Endothelial cell of umbilical vein (primary cell): ENCODE measurements around the gene CACNA1C. TPM values are rescaled to one million over a fixed set of nuclear protein-coding genes. Genes with fewer than 3 reads are reported as not detected.

ENCODE experiments used
- BruUV-seq: library from RNA; stranded (reverse); fragments of 400-500 nt; replicated peaks from 2 replicates; lab custom pipeline; 2021; lab: Mats Ljungman, UMichigan
- CTCF ChIA-PET: fragments of 300-600, 350-600 bp; sonication (Branson Sonifier 250); formaldehyde crosslinking; loops from one replicate; lab custom pipeline; 2021; ENCODE audit warnings: antibody characterized with exemption, inconsistent platforms; lab: Charles Lee
- POLR2A ChIA-PET: fragments of 300-600, 350-600 bp; sonication (Branson Sonifier 250); formaldehyde crosslinking; loops from one replicate; lab custom pipeline; 2021; ENCODE audit warnings: antibody characterized with exemption, inconsistent platforms; lab: Charles Lee
- DNase-seq: peaks from one replicate; pipeline ENCODE4 v3.0.0-alpha.2; 2011; ENCODE audit warnings: low read depth, low spot score
- FAIRE-seq: peaks from 2 replicates; lab custom pipeline; 2011; peaks lifted over from hg19 to GRCh38; lab: Jason Lieb, UNC
- H2AFZ ChIP-seq: 2 replicates; pipeline ENCODE4 v1.6.0; 2012; ENCODE audit warnings: low read depth, low read length, control low read depth, inconsistent platforms
- H3K27ac ChIP-seq: 2 replicates; pipeline ENCODE4 v1.5.1; 2011; ENCODE audit warnings: low read depth, mild to moderate bottlenecking, control low read depth, low read length, moderate library complexity; ENCODE audit not compliant: insufficient read depth
- H3K27me3 ChIP-seq, 2 experiments: 2 replicates each; pipeline versions ENCODE4 v1.6.0 to v1.6.1; 2011; ENCODE audit warnings: low read length in 2 of 2, mixed read lengths in 1 of 2; ENCODE audit not compliant: control insufficient read depth in 2 of 2, insufficient read depth in 2 of 2
- H3K36me3 ChIP-seq, 2 experiments: 2 replicates in 1 of 2; 3 replicates in 1 of 2; pipeline ENCODE4 v1.5.1; 2011; ENCODE audit warnings: low read length in 2 of 2, mild to moderate bottlenecking in 1 of 2, moderate library complexity in 1 of 2; ENCODE audit not compliant: control insufficient read depth in 2 of 2, insufficient read depth in 2 of 2; ENCODE audit errors: extremely low read depth in 1 of 2
- H3K4me1 ChIP-seq: 3 replicates; pipeline ENCODE4 v1.5.1; 2011; ENCODE audit warnings: mild to moderate bottlenecking, low read length; ENCODE audit not compliant: control insufficient read depth, insufficient read depth; ENCODE audit errors: extremely low read depth
- H3K4me2 ChIP-seq: 2 replicates; pipeline ENCODE4 v1.6.1; 2011; ENCODE audit warnings: low read length, control low read depth, mixed read lengths; ENCODE audit not compliant: insufficient read depth
- H3K4me3 ChIP-seq, 3 experiments: fragments of 200-600 bp in 1 of 3; sonication (generic), shearing (Covaris generic) in 1 of 3; replicated peaks in 1 of 3; 2 replicates each; pipeline ENCODE4 v1.5.1; 2011 to 2016; ENCODE audit warnings: control low read depth in 3 of 3, low read length in 3 of 3, mild to moderate bottlenecking in 2 of 3, inconsistent platforms in 1 of 3, low read depth in 1 of 3, moderate library complexity in 1 of 3; ENCODE audit not compliant: insufficient read depth in 1 of 3
- H3K79me2 ChIP-seq: 2 replicates; pipeline ENCODE4 v1.6.0; 2012; ENCODE audit warnings: low read length, inconsistent platforms; ENCODE audit not compliant: control insufficient read depth, insufficient read depth
- H3K9ac ChIP-seq: replicated peaks from 2 replicates; pipeline ENCODE3; 2011; ENCODE audit warnings: low read length, control low read depth; ENCODE audit not compliant: insufficient read depth; ENCODE audit errors: extremely low read depth
- H3K9me1 ChIP-seq: replicated peaks from 3 replicates; pipeline ENCODE4 v1.6.0; 2011; ENCODE audit warnings: mild to moderate bottlenecking, low read length; ENCODE audit not compliant: control insufficient read depth, insufficient read depth; ENCODE audit errors: extremely low read depth
- H3K9me3 ChIP-seq: replicated peaks from 2 replicates; pipeline ENCODE4 v1.5.1; 2012; ENCODE audit warnings: low read length, inconsistent platforms; ENCODE audit not compliant: control insufficient read depth, insufficient read depth
- H4K20me1 ChIP-seq: replicated peaks from 2 replicates; pipeline ENCODE3; 2011; ENCODE audit warnings: mild to moderate bottlenecking, low read length; ENCODE audit not compliant: control insufficient read depth, insufficient read depth; ENCODE audit errors: extremely low read depth
- CTCF ChIP-seq, 2 donors: IDR thresholded peaks; 1 replicate in 1 of 2; 2 replicates in 1 of 2; pipeline ENCODE4 v1.5.1; 2011; ENCODE audit warnings: low read length in 2 of 2, mild to moderate bottlenecking in 2 of 2, moderate library complexity in 2 of 2, control low read depth in 1 of 2, inconsistent platforms in 1 of 2, low read depth in 1 of 2; ENCODE audit not compliant: insufficient read depth in 1 of 2; ENCODE audit errors: extremely low read depth in 1 of 2
- EZH2 ChIP-seq: IDR thresholded peaks from 2 replicates; pipeline ENCODE4 v1.6.1; 2012; ENCODE audit warnings: borderline replicate concordance, low read depth, mild to moderate bottlenecking, moderate library complexity, low read length, inconsistent platforms; ENCODE audit not compliant: severe bottlenecking
- FOS ChIP-seq: IDR thresholded peaks from 2 replicates; pipeline ENCODE4 v1.6.1; 2011; ENCODE audit warnings: mild to moderate bottlenecking, low read length, moderate library complexity, borderline replicate concordance; ENCODE audit not compliant: insufficient read depth
- GATA2 ChIP-seq: IDR thresholded peaks from 2 replicates; pipeline ENCODE4 v1.7.0; 2011; ENCODE audit warnings: low read depth, mild to moderate bottlenecking, moderate library complexity, mixed read lengths, low read length; ENCODE audit not compliant: insufficient read length, insufficient read depth
- JUN ChIP-seq: IDR thresholded peaks from 2 replicates; pipeline ENCODE4 v1.6.1; 2011; ENCODE audit warnings: borderline replicate concordance, low read depth; ENCODE audit not compliant: insufficient read length, insufficient read depth
- MAX ChIP-seq: IDR thresholded peaks from 2 replicates; pipeline ENCODE4 v1.6.1; 2011; ENCODE audit not compliant: insufficient read depth, insufficient read length
- MYC ChIP-seq: IDR thresholded peaks from one replicate; pipeline ENCODE4 v1.6.1; 2011; ENCODE audit warnings: mild to moderate bottlenecking, low read depth, low read length
- POLR2A ChIP-seq: IDR thresholded peaks from 2 replicates; pipeline ENCODE4 v1.6.1; 2012; ENCODE audit warnings: low read depth, mild to moderate bottlenecking, control low read depth, low read length
- POLR2AphosphoS5 ChIP-seq: IDR thresholded peaks from 2 replicates; pipeline ENCODE4 v1.6.1; 2012; ENCODE audit warnings: low read depth, mild to moderate bottlenecking, control low read depth, low read length, moderate library complexity; ENCODE audit not compliant: insufficient read depth
- dilution Hi-C: fragments of 300-500 bp; cut with MboI; formaldehyde crosslinking; loops from one replicate; pipeline ENCODE4 v1.15.0; 2019; ENCODE audit warnings: low sequenced_read_pairs; ENCODE audit not compliant: extremely low pct_ligation_motif_present
- intact Hi-C: fragments of 100-400 bp; cut with micrococcal nuclease; formaldehyde crosslinking; loops from one replicate; pipeline ENCODE4 v1.10.0; 2022
- polyA plus RNA-seq, 4 experiments: library from polyadenylated mRNA; depleted of rRNA in 3 of 4; stranded (reverse) in 3 of 4; unstranded in 1 of 4; fragments of >200 nt; gene quantifications; 2 replicates each; pipeline versions ENCODE4 v1.2.1 to v1.2.3, GENCODE V29; 2011 to 2012; ENCODE audit warnings: missing spikeins in 1 of 4
- total RNA-seq: library from RNA; stranded (reverse); gene quantifications from 2 replicates; pipeline ENCODE4 v1.2.3, GENCODE V29; 2021

The CACNA1C gene
- total and polyA plus RNA-seq, 2 donors (not counting 3 experiments of a cell fraction or from before 2014, with no cell fraction given) = not detected

DNA sequence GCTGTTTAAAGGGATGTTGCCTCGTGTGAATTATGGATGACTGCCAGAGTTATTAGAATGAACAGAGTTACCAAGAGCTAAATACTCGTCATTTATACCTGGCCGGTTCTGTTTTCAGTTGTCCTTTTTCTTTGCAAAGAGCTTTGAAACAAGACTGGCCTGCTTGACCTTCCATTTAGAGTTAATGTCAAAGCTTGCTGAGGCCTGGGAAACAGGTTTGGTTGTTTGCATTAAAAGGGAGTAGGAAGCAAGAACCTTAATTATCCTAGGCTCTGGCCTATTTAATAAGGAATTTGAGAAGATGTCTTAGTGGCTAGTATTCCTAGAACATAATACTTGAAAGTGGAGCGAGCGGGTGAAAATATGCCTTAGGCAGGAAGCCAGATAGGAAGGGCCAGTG lies 233.3 kb downstream of the CACNA1C start:
- no peak overlapping the region for H3K4me2 ChIP-seq
- TF ChIP-seq FOS (no peak), POLR2AphosphoS5 (no peak), EZH2 (no peak), JUN (no peak), MAX (no peak), CTCF (IDR thresholded peaks at IDR 0.05; ENCODE audit: extremely low read depth in 1 of 2, insufficient read depth in 1 of 2, low read depth in 1 of 2, low read length in 2 of 2) (no peak), MYC (no peak), POLR2A (no peak), GATA2 (no peak)
- no peak overlapping the region for H3K4me3 ChIP-seq
- H3K9me3 ChIP-seq = no peaks in the 10 kb centered on the region
- H2AFZ ChIP-seq = no peak overlapping the region
- DNase-seq = no peak
- H4K20me1 ChIP-seq = no peaks in the 10 kb centered on the region
- H3K27me3 ChIP-seq = peaks cover 2 to 5% of the 10 kb centered on the region in 2 experiments
- CTCF ChIA-PET = no interaction called here
- no peaks in the 10 kb centered on the region for H3K36me3 ChIP-seq
- no peak overlapping the region for H3K27ac ChIP-seq
- no peak for FAIRE-seq
- H3K4me1 ChIP-seq = no peaks in the 10 kb centered on the region
- no peaks in the 10 kb centered on the region for H3K79me2 ChIP-seq
- POLR2A ChIA-PET = no interaction called here
- intact Hi-C loops (loop anchor here (10.0 kb wide), 1 partner anchor 231 kb away; the partner anchor contains the start of gene CACNA1C), dilution Hi-C loops (no loop called here)
- H3K9me1 ChIP-seq = no peaks in the 10 kb centered on the region
- no peak overlapping the region for H3K9ac ChIP-seq
- no TSS peak for BruUV-seq
